ENCODE measurements around the gene SNPH.

Gene SNPH

DNA sequence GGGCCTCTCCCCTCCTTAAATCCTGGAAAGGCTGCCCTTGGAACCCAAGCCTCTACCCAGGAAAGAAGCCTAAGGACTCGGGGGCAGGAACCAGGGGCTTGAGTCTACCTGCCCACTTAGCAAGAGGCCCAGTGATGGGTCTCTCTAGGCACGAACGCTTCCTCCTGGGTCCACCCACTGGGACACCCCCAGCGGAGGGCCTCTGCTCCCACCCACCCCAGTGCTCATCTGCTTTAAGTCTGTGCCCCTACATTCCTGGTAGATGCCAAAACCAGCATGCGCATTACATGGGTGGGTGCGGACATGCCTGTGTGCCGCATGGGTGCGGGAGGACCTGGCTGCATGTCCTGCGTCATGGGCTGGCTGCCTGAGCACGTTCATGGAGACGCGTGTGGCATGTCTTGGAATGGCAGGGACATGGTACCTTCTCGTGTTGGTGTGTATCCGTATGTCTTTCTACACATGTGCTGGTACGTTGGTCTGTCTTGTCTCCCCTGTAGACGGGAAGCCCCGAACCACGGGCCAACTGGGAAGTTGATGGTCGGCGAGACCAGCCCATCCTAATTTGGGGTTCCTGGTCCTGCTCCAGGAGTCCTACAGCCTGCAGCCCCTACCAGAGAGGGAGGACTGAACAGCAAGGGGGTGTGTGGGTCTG is 29.3 kb downstream of the SNPH start:
- no peak overlapping the region for H2AFZ ChIP-seq (ENCODE audit: low read length)
- no peak overlapping the region for H3K4me3 ChIP-seq (ENCODE audit: low read length)
- no peak for DNase-seq
- no peak overlapping the region for H3K4me2 ChIP-seq (ENCODE audit: low read depth, low read length)
- H3K79me2 ChIP-seq (ENCODE audit: low read length) = no peaks in the 10 kb centered on the region
- H3K9me2 ChIP-seq (replicated peaks; ENCODE audit: insufficient read depth, low read length) = no peaks in the 10 kb centered on the region
- H4K20me1 ChIP-seq (ENCODE audit: insufficient read depth, low read length) = no peaks in the 10 kb centered on the region
- H3K27ac ChIP-seq (ENCODE audit: low read length) = no peak overlapping the region
- no peaks in the 10 kb centered on the region for H3K27me3 ChIP-seq (replicated peaks; ENCODE audit: insufficient read depth, low read length)
- H3K9ac ChIP-seq (ENCODE audit: low read length) = no peak overlapping the region
- TF ChIP-seq EZH2 (optimal IDR thresholded peaks at IDR 0.05; ENCODE audit: low read depth, low read length) = no peak
- TF ChIP-seq EZH2phosphoT487 (IDR thresholded peaks at IDR 0.05; ENCODE audit: low read length) = no peak
- TF ChIP-seq, protein P1, sequence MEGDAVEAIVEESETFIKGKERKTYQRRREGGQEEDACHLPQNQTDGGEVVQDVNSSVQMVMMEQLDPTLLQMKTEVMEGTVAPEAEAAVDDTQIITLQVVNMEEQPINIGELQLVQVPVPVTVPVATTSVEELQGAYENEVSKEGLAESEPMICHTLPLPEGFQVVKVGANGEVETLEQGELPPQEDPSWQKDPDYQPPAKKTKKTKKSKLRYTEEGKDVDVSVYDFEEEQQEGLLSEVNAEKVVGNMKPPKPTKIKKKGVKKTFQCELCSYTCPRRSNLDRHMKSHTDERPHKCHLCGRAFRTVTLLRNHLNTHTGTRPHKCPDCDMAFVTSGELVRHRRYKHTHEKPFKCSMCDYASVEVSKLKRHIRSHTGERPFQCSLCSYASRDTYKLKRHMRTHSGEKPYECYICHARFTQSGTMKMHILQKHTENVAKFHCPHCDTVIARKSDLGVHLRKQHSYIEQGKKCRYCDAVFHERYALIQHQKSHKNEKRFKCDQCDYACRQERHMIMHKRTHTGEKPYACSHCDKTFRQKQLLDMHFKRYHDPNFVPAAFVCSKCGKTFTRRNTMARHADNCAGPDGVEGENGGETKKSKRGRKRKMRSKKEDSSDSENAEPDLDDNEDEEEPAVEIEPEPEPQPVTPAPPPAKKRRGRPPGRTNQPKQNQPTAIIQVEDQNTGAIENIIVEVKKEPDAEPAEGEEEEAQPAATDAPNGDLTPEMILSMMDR (IDR thresholded peaks at IDR 0.05; ENCODE audit: low read length) = no peak
- no peaks in the 10 kb centered on the region for H3K4me1 ChIP-seq (ENCODE audit: low read length)
- H3F3A ChIP-seq (ENCODE audit: insufficient read depth, low read length) = no peaks in the 10 kb centered on the region
- H3K9me3 ChIP-seq (replicated peaks; ENCODE audit: insufficient read depth, low read length) = no peaks in the 10 kb centered on the region
- H3K36me3 ChIP-seq (replicated peaks; ENCODE audit: insufficient read depth, low read length) = no peaks in the 10 kb centered on the region

DNA sequence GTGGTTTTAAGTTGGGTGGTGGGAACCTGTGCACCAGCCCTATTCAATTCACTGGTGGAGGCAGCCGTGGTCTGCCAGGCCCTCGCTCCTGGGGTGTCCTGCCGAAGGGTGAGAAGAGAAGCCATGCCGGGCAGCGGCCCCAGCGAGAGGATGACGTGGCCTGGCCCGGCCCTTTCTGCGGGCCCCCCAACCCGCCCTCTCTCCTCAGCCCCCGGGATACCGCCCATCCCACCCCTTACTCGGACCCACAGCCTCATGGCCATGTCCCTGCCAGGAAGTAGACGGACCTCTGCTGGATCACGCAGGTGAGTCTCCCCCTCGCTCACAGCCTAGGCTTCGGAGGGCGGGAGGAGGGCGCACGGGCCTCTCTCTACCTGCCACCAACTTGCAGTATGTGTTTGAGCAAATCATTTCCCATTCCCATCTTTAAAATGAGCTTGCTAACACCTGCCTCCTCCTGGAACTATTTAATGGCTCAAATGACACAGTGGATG is 30.1 kb downstream of the SNPH start:
- DNase-seq = no peak

DNA sequence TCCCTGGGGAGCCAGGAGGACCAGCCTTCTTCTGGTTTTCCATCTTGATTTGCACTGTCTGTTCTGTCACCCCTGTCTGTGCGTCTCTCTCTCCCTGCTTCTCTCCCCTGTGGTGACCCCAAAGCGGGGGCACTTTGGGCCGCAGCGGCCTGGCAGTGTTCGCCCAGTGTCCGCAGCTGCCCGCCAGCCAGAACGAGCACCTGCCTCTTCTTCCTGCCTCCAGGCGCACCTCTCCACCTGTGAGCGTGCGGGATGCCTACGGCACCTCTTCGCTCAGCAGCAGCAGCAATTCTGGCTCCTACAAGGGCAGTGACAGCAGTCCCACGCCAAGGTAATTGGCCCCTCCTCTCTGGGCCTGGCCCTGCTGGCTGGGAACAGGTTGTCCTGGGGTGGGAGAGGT is 30.8 kb downstream of the SNPH start:
- Histone ChIP-seq H3K27me3 (replicated peaks; ENCODE audit: insufficient read depth, low read length) (no peaks in the 10 kb centered on the region), H4K20me1 (ENCODE audit: insufficient read depth, low read length) (no peaks in the 10 kb centered on the region), H3K9me2 (replicated peaks; ENCODE audit: insufficient read depth, low read length) (no peaks in the 10 kb centered on the region), H3K79me2 (ENCODE audit: low read length) (no peaks in the 10 kb centered on the region), H3K36me3 (replicated peaks; ENCODE audit: insufficient read depth, low read length) (no peaks in the 10 kb centered on the region), H3K4me1 (ENCODE audit: low read length) (no peaks in the 10 kb centered on the region), H3K4me3 (ENCODE audit: low read length) (no peak overlapping the region), H3K27ac (ENCODE audit: low read length) (no peak overlapping the region), H2AFZ (ENCODE audit: low read length) (no peak overlapping the region), H3K9ac (ENCODE audit: low read length) (no peak overlapping the region), H3F3A (ENCODE audit: insufficient read depth, low read length) (no peaks in the 10 kb centered on the region), H3K4me2 (ENCODE audit: low read depth, low read length) (no peak overlapping the region), H3K9me3 (replicated peaks; ENCODE audit: insufficient read depth, low read length) (no peaks in the 10 kb centered on the region)
- no peak for DNase-seq
- no peak for TF ChIP-seq EZH2 (optimal IDR thresholded peaks at IDR 0.05; ENCODE audit: low read depth, low read length)
- no peak for TF ChIP-seq EZH2phosphoT487 (IDR thresholded peaks at IDR 0.05; ENCODE audit: low read length)
- TF ChIP-seq, protein P1 (IDR thresholded peaks at IDR 0.05; ENCODE audit: low read length) = no peak

More for the DNA sequence above, 30.1 kb downstream of the SNPH start:
- Histone ChIP-seq H3K9me2 (replicated peaks; ENCODE audit: insufficient read depth, low read length) (no peaks in the 10 kb centered on the region), H3F3A (ENCODE audit: insufficient read depth, low read length) (no peaks in the 10 kb centered on the region), H3K4me3 (ENCODE audit: low read length) (no peak overlapping the region), H3K36me3 (replicated peaks; ENCODE audit: insufficient read depth, low read length) (no peaks in the 10 kb centered on the region), H3K9ac (ENCODE audit: low read length) (no peak overlapping the region), H3K9me3 (replicated peaks; ENCODE audit: insufficient read depth, low read length) (no peaks in the 10 kb centered on the region), H3K4me1 (ENCODE audit: low read length) (no peaks in the 10 kb centered on the region), H4K20me1 (ENCODE audit: insufficient read depth, low read length) (no peaks in the 10 kb centered on the region), H3K27ac (ENCODE audit: low read length) (no peak overlapping the region), H3K4me2 (ENCODE audit: low read depth, low read length) (no peak overlapping the region), H2AFZ (ENCODE audit: low read length) (no peak overlapping the region), H3K27me3 (replicated peaks; ENCODE audit: insufficient read depth, low read length) (no peaks in the 10 kb centered on the region), H3K79me2 (ENCODE audit: low read length) (no peaks in the 10 kb centered on the region)
- TF ChIP-seq, protein P1 (IDR thresholded peaks at IDR 0.05; ENCODE audit: low read length) = no peak
- TF ChIP-seq EZH2 (optimal IDR thresholded peaks at IDR 0.05; ENCODE audit: low read depth, low read length) = no peak
- TF ChIP-seq EZH2phosphoT487 (IDR thresholded peaks at IDR 0.05; ENCODE audit: low read length) = no peak
